Fibroblast of lung (primary cell): ENCODE results near the gene BAG1.

ENCODE experiments used
- EZH2 ChIP-seq: IDR thresholded peaks from 2 replicates; pipeline ENCODE4 v1.5.1; 2012; ENCODE audit warnings: low read length, control low read depth, mild to moderate bottlenecking; ENCODE audit errors: missing control alignments
- TF ChIP-seq, protein P1 (sequence below), 2 donors: IDR thresholded peaks in 1 of 2; conservative IDR thresholded peaks in 1 of 2; 1 replicate in 1 of 2; 2 replicates in 1 of 2; pipeline ENCODE4 v1.5.1; 2011 to 2012; ENCODE audit warnings: low read length in 2 of 2, control low read depth in 1 of 2, inconsistent platforms in 1 of 2, low read depth in 1 of 2, mild to moderate bottlenecking in 1 of 2

DNA sequence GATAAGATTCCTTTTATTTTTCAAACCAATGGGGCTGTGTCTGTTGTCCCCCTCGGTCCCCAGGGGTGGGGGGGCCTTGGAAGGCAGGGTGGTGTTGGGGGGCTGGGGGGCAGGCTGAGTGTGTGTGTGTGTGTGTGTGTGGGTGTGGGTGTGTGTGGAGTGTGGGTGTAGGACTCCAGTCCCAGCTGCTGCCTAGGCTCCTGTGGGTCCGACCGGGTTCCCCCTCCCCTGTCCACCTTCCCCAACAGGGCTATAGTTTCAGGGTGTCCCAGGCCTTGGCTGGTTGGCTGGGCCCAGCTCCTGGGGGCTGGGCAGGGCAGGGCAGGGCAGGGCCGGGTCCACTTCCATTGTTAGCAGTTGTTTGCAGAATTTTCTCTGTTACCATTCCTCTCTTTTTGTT lies 23.7 kb upstream of the BAG1 start:
- TF ChIP-seq, protein P1, sequence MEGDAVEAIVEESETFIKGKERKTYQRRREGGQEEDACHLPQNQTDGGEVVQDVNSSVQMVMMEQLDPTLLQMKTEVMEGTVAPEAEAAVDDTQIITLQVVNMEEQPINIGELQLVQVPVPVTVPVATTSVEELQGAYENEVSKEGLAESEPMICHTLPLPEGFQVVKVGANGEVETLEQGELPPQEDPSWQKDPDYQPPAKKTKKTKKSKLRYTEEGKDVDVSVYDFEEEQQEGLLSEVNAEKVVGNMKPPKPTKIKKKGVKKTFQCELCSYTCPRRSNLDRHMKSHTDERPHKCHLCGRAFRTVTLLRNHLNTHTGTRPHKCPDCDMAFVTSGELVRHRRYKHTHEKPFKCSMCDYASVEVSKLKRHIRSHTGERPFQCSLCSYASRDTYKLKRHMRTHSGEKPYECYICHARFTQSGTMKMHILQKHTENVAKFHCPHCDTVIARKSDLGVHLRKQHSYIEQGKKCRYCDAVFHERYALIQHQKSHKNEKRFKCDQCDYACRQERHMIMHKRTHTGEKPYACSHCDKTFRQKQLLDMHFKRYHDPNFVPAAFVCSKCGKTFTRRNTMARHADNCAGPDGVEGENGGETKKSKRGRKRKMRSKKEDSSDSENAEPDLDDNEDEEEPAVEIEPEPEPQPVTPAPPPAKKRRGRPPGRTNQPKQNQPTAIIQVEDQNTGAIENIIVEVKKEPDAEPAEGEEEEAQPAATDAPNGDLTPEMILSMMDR (conservative IDR thresholded peaks at IDR 0.05 in 1 of 2, IDR thresholded peaks at IDR 0.05 in 1 of 2; ENCODE audit: low read depth in 1 of 2, low read length in 2 of 2), result no peak
- TF ChIP-seq EZH2, result no peak
